ENCODE results near the gene NAIF1.
"Not testable (repeated sequence)": the region's sequence is repeated elsewhere in the genome, so short reads cannot be mapped to it uniquely, and the experiment has no call there.

The NAIF1 gene, protein sequence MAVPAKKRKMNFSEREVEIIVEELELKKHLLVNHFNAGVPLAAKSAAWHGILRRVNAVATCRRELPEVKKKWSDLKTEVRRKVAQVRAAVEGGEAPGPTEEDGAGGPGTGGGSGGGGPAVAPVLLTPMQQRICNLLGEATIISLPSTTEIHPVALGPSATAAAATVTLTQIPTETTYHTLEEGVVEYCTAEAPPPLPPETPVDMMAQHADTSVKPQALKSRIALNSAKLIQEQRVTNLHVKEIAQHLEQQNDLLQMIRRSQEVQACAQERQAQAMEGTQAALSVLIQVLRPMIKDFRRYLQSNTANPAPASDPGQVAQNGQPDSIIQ

DNA sequence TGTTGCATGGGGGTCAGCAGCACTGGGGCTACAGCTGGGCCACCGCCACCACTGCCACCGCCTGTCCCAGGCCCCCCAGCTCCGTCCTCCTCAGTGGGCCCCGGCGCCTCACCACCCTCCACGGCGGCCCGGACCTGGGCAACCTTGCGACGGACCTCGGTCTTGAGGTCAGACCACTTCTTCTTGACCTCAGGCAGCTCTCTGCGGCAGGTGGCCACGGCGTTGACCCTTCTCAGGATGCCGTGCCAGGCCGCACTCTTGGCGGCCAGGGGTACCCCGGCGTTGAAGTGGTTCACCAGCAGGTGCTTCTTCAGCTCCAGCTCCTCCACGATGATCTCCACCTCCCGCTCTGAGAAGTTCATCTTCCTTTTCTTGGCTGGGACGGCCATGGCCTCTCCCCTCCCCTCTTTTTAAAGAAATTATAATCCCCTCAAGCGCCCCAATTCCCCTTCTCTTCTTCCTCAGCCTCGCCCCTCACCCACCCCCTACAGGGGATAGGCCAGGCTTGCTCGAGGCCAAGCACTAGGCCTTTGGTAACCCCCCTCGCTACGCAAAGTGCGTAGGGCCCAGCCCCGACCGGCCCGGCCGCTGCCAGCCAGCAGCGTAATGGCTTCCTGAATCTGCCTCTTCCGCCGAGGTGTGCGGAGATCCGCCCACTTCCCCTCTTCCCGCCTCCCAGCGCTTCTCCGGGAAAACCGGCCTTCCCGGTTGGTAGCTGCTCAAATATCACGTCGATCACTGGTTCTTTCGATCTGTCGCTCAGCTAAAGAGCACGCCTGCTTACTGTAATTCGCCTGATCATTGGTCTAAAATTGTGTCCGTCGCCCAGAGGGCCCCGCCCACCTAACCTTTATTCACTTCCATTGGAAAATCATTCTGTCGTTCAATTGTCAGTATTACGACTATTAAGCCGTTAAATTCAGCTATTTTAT lies at the start of gene NAIF1:
Gene NAIF1 (minus strand): TSS at position 608 of the 932 bp plus-strand sequence. CDS start 219 bp downstream, at position 389.
- peak; percentile 99 for DNase-seq (ENCODE audit: low spot score)
- Histone ChIP-seq H3K27ac (peak within 1 kb of the TSS; percentile 95 to 99), H3K4me3 (peak within 1 kb of the TSS; percentile 90)
- TF ChIP-seq, protein P1, sequence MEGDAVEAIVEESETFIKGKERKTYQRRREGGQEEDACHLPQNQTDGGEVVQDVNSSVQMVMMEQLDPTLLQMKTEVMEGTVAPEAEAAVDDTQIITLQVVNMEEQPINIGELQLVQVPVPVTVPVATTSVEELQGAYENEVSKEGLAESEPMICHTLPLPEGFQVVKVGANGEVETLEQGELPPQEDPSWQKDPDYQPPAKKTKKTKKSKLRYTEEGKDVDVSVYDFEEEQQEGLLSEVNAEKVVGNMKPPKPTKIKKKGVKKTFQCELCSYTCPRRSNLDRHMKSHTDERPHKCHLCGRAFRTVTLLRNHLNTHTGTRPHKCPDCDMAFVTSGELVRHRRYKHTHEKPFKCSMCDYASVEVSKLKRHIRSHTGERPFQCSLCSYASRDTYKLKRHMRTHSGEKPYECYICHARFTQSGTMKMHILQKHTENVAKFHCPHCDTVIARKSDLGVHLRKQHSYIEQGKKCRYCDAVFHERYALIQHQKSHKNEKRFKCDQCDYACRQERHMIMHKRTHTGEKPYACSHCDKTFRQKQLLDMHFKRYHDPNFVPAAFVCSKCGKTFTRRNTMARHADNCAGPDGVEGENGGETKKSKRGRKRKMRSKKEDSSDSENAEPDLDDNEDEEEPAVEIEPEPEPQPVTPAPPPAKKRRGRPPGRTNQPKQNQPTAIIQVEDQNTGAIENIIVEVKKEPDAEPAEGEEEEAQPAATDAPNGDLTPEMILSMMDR (IDR thresholded peaks at IDR 0.05) = no peak

DNA sequence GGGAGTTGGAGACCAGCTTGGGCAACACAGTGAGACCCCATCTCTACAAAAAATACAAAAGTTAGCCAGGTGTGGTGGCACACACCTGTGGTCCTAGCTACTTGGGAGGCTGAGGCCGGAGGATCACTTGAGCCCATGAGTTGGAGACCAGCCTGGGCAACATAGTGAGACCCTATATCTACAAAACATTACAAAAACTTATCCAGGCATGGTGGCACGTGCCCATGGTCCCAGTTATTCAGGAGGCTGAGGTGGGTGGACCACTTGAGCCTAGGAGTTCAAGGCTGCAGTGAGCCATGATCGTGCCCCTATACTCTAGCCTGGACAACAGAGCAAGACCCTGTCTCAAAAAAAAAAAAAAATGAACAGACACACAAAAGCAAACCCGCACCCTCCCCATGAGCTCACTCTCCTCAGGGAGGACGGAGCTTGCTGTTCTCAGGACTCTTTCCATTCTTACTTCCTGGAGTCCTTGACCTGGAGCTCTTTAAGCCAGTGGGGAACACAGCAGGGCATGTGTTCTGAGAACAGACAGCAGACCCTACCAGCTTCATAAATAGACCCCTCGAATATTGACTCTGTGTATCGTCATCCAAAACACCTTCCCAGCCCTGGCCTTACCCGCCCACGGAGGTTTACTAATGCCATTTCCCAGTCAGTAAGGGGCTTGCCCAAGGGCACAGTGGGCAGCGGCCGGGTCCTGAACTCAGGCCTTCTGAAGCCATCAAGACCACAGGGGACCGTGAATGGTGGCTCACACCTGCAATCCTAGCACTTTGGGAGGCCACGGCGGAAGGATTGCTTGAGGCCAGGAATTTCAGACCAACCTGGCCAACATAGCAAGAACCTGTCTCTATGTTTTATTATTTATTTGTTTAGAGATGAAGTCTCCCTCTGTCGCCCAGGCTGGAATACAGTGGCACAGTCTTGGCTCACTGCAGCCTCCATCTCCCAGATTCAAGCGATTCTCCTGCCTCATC lies 49.3 kb upstream of the NAIF1 start:
- H3K27ac ChIP-seq = no peak overlapping the region
- TF ChIP-seq, protein P1 (IDR thresholded peaks at IDR 0.05) = no peak
- no peak for DNase-seq (ENCODE audit: low spot score)
- no peak overlapping the region for H3K4me3 ChIP-seq

DNA sequence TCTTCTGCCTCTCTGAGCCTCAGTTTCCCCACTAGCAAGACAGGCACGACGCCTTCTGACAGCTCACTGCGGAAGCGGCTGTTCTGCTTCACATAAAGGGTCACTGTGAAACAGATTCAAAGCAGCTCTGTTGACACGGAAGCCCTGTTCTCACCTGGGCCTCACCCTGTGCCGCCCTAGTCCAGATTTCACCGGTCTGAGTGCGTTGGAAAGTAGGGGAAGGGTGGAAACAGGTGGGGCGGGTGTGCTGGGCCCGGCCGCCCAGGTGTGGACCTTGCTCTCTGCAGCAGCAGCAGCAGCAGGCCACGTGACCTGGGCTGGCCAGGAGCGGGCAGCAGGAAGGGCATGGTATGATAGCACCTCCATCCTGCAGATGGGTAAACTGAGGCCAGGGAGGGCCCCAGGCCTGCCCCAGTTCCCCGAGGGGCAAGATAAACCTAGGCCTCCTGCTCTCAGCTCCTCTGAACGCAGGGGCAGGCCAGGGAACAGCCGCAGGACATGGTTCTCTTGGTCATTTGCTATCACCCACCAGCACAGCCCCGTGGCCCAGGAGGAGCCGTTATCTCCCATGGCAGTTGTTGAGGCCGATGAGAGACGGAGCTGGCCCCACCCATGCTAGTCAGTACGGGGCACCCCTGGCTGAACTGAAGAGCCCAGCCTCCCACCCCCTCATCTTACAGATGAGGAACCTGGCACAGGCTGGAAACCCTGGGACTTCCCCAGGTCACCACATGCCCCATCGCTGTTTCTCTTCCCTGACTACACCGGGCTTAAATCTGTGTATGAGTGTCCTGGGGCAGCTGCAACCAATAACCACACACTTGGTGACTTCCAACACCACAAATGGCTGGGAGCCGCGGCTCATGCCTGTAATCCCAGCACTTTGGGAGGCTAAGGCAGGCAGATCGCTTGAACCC lies 48.3 kb upstream of the NAIF1 start:
- TF ChIP-seq, protein P1 (IDR thresholded peaks at IDR 0.05) = no peak
- Histone ChIP-seq H3K27ac (no peak overlapping the region), H3K4me3 (no peak overlapping the region)
- no peak for DNase-seq (ENCODE audit: low spot score)

DNA sequence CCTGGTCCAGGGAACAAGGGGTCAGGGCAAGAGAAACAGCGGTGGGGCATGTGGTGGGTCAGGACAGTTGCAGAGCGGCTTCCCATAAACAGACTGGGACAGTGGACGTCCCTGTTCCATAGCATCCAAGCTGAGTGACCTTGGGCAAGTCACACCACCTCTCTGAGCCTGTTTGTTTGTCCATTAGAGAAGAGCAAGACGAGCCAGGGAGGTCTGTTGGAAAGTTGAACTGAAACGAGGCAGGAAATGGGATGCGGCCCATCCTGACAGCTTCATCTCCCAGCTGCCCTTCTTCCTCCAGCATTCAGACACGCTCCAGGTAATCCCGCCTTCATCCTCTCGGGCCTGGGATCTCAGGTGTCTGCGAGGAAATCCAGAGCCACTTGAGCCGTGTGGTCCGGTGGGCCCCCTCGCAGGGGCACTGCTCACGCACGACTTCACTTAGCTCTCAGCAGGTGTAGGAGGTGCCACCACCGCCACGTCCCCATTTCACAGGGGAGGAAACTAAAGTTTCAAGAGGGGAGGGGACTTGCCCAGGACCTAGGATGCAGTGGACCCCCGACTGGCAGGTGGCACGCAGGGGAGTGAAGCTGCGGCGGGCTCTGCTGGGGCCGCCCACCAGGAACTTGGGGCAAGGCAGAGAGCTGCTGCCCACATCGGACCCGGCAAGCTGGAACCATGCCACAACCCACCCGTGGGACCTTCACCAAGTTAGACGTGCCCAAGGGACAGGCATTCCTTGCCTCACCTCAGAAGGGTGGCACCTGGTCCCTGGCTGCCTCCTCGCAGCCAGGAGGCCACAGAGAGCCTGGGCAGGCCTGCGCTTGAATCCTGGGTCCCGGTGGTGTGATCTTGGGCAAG lies 47.4 kb upstream of the NAIF1 start:
- H3K4me3 ChIP-seq = no peak overlapping the region
- no peak overlapping the region for H3K27ac ChIP-seq
- DNase-seq (ENCODE audit: low spot score) = no peak
- TF ChIP-seq, protein P1 (IDR thresholded peaks at IDR 0.05) = no peak

DNA sequence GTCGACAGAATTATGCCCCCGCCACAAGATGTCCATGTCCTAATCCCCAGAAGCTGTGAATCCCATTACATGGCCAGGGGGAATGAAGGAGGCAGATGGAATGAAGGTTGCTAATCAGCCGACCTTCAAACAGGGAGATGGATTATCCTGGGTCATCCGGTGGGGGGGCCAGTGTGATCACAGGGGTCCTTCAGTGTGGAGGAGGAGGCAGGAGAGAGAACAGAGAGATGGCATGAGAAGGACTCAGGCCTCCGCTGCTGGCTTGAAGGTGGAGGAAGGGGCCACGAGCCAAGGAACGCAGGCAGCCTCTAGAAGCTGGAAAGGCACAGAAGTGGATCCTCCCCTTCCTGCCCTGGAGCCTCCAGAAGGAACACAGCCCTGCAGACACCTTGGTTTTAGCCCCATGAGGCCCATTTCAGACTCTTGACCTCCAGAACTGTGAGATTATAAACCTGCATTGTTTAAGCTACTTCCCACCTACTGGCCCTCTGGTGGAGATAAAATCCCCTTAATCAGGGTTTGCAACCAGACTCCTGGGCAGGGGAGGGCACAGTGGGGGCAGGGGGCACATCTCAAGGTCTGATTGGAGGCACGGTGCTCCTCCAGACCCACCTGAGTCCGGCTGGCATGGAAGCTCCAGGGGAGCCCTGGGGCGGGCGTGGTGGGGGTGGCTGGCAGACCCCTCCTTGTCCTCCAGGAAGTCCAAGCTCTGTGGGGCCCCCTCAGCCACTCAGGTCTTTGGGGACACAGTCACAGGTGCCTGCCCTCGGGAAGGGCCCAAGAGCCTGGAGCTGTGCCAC lies 46.6 kb upstream of the NAIF1 start:
- no peak for DNase-seq (ENCODE audit: low spot score)
- Histone ChIP-seq H3K4me3 (no peak overlapping the region), H3K27ac (no peak overlapping the region)
- TF ChIP-seq, protein P1 (IDR thresholded peaks at IDR 0.05) = no peak

DNA sequence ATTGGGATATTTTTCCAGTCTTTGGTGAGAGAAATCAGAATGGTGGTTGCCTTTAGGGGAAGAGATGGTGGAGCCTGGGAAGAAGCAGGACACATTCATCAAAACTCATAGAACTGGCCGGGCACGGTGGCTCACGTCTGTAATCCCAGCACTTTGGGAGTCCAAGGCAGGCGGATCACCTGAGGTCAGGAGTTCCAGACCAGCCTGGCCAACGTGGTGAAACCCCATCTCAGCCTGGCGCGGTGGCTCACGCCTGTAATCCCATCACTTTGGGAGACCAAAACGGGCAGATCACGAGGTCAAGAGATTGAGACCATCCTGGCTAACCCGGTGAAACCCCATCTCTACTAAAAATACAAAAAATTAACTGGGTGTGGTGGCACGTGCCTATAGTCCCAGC lies 44.6 kb upstream of the NAIF1 start:
- not testable (repeated sequence) for DNase-seq (ENCODE audit: low spot score); H3K27ac ChIP-seq; H3K4me3 ChIP-seq

Data from coronary artery (tissue), 2 donors.